Activated CD4-positive, alpha-beta T cell treated with anti-CD3 and anti-CD28 coated beads, Interleukin-2, amount 10 ng/mL, durations not matched to agents 24 days and 14 days (primary cell): ENCODE measurements around the gene RFESD. TPM values are rescaled to one million over a fixed set of nuclear protein-coding genes. Genes with fewer than 3 reads are reported as not detected.
"Not testable (repeated sequence)": the region's sequence is repeated elsewhere in the genome, so short reads cannot be mapped to it uniquely, and the experiment has no call there.

Source experiments
- DNase-seq: peaks from one replicate; pipeline ENCODE4 v3.0.0; 2022
- H3K27ac Mint-ChIP-seq: one replicate; pipeline ENCODE4 v1.8.0; 2022; ENCODE audit warnings: mild to moderate bottlenecking, mixed read lengths
- H3K27me3 Mint-ChIP-seq: one replicate; pipeline ENCODE4 v1.8.0; 2022; ENCODE audit warnings: mixed read lengths
- H3K36me3 Mint-ChIP-seq: one replicate; pipeline ENCODE4 v1.8.0; 2022; ENCODE audit warnings: low read depth, mild to moderate bottlenecking, mixed read lengths
- H3K4me1 Mint-ChIP-seq: one replicate; pipeline ENCODE4 v1.8.0; 2021; ENCODE audit warnings: mixed read lengths
- H3K4me3 Mint-ChIP-seq: one replicate; pipeline ENCODE4 v1.8.0; 2022; ENCODE audit warnings: mild to moderate bottlenecking, moderate library complexity, mixed read lengths
- H3K9me3 Mint-ChIP-seq: one replicate; pipeline ENCODE4 v1.8.0; 2021; ENCODE audit warnings: mixed read lengths
- intact Hi-C: fragments of 100-400 bp; cut with micrococcal nuclease; formaldehyde crosslinking; loops from one replicate; pipeline ENCODE4 v1.15.1; 2023
- total RNA-seq: library from RNA; stranded (reverse); gene quantifications from 2 replicates; pipeline ENCODE4 v1.2.3, GENCODE V29; 2022

Gene RFESD
- total RNA-seq, 1 donor from 2014 or later = 4.0 TPM

DNA sequence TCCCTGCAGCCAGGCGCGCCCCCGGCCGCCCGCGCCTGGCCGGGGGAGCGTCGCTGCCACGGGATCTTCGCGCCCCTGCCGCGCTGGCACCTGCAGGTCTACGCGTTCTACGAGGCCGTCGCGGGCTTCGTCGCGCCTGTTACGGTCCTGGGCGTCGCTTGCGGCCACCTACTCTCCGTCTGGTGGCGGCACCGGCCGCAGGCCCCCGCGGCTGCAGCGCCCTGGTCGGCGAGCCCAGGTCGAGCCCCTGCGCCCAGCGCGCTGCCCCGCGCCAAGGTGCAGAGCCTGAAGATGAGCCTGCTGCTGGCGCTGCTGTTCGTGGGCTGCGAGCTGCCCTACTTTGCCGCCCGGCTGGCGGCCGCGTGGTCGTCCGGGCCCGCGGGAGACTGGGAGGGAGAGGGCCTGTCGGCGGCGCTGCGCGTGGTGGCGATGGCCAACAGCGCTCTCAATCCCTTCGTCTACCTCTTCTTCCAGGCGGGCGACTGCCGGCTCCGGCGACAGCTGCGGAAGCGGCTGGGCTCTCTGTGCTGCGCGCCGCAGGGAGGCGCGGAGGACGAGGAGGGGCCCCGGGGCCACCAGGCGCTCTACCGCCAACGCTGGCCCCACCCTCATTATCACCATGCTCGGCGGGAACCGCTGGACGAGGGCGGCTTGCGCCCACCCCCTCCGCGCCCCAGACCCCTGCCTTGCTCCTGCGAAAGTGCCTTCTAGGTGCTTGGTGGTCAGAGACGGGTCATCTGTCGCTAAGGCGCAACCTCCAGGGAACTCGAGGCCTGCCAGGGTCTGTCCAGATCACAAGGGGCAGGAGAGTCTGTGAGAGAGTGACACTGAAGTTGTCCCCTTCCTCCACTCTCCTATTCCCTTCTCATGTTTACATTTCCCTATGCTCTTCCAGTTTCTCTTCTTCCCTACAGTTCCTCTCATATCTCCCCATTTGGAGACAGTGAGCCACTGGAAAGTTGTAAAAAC is 25.4 kb upstream of the RFESD start:
- peak; percentile 85 for DNase-seq
- H3K9me3 Mint-ChIP-seq = peaks cover 6% of the 10 kb centered on the region
- H3K27ac Mint-ChIP-seq = peak overlapping the region; percentile 83
- peaks cover 6% of the 10 kb centered on the region for H3K36me3 Mint-ChIP-seq
- H3K27me3 Mint-ChIP-seq = peaks cover 16% of the 10 kb centered on the region
- H3K4me3 Mint-ChIP-seq = peak overlapping the region; percentile 80
- H3K4me1 Mint-ChIP-seq = peaks cover 35% of the 10 kb centered on the region
- intact Hi-C loops = loop anchor here (1.0 kb wide), 3 partner anchors 11 to 66 kb away; partner anchors contain the start of gene ARSK

DNA sequence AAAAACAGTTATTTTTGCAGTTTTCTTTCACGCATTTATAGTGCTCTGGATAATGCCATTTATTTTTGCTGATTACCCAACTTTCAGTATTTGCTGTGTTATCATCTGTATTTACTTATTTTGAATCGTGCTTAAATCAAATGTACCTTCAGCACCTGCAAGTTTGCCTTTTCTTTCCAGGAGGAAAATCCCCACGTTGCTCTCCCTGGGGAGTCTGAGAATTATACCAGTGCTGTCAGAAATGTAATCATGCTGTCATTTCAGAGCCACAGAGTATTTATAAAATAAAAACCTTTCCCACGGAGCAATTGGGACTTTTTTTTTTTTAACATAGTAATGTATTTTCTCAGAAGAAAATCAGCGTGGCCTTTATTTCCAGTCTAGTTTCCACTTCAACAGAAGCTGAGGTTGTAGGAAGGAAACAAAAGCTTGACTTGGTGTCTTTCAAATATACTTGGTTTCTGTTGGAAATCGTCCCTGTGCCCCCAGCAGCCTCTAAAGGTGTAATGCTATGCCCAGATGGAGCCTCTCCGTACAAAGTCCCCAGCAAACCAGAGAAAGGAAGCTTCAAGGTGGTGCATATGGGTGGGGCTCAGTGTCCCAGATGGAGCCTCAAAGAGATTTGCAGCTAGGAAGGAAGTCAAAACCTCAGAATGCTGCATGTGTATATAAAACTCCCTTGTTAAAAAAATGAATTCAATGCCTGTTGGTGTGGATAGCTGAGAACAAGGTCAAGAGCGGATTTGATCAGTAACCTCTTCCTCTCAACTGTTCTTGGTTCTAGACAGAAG is 24.5 kb upstream of the RFESD start:
- intact Hi-C loops = loop anchor here (1.0 kb wide), 3 partner anchors 10 to 67 kb away; partner anchors contain the start of gene ARSK
- Mint-ChIP-seq H3K36me3 (peaks cover 6% of the 10 kb centered on the region), H3K27ac (peak overlapping the region; percentile 83), H3K4me3 (peak overlapping the region; percentile 80), H3K9me3 (peaks cover 6% of the 10 kb centered on the region), H3K27me3 (peaks cover 19% of the 10 kb centered on the region), H3K4me1 (peaks cover 35% of the 10 kb centered on the region)
- DNase-seq = peak; percentile 79

DNA sequence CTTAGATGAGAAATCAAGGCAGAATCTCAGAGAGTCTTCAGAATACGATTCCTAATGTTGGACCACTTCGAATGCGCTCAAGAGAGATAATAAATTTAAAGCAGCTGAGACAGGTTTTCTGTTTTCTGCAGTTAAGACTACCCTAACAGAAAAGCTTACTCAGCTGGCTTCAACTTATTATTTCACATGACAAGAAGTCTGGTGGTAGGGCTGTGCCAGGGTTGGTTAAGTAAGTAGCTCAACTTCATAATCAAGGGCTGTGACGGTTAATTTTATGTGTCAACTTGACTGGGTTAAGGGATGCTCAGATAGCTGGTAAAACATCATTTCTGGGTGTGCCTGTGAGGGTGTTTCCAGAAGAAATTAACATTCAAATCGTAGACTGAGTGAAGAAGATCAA is 22.9 kb upstream of the RFESD start:
- peaks cover 30% of the 10 kb centered on the region for H3K4me1 Mint-ChIP-seq
- intact Hi-C loops = no loop called here
- H3K4me3 Mint-ChIP-seq = no peak overlapping the region
- peaks cover 3% of the 10 kb centered on the region for H3K9me3 Mint-ChIP-seq
- no peak for DNase-seq
- no peak overlapping the region for H3K27ac Mint-ChIP-seq
- peaks cover 2% of the 10 kb centered on the region for H3K36me3 Mint-ChIP-seq
- H3K27me3 Mint-ChIP-seq = peaks cover 15% of the 10 kb centered on the region

DNA sequence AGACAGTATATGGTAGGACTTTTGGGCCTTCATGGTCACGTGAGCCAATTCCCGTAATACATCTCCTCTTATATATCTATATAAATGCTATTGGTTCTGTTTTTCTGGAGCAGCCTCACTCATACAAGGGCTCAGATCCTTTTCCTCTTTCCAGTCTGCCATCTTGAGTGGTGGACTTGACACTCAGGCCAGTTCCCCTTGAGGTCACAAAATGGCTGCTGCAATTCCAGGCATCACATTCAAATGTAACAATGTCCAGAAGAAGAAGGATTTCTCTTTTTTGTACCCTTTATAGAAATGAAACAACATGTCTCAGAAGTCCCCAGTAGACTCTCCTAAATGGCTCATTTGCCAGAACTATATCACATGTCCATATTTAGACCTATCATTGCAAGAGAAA is 22.2 kb upstream of the RFESD start:
- H3K4me1 Mint-ChIP-seq = peaks cover 24% of the 10 kb centered on the region
- H3K9me3 Mint-ChIP-seq = peaks cover 3% of the 10 kb centered on the region
- DNase-seq = no peak
- no peak overlapping the region for H3K27ac Mint-ChIP-seq
- intact Hi-C loops = no loop called here
- H3K36me3 Mint-ChIP-seq = peaks cover under 1% of the 10 kb centered on the region
- no peak overlapping the region for H3K4me3 Mint-ChIP-seq
- peaks cover 12% of the 10 kb centered on the region for H3K27me3 Mint-ChIP-seq

DNA sequence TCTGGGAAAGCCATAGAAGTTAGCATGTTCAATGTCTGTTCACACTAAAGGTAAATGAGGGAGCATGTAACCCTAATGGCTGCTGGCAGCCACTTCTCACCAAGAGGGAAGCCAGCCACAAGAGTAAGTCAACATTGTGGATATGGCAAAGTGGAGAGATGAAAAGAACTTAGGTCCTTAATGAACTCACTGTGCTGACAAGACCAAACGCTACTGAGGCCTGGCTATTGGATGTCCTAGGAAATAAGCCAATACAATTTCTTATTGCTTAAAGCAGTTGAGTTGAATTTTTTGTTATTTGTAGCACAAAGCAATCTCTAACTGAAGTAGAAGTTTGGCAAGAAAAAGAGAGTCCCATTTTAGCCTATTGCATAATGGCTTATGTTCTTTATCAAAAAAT is 19.9 kb upstream of the RFESD start:
- no peaks in the 10 kb centered on the region for H3K36me3 Mint-ChIP-seq
- peaks cover 17% of the 10 kb centered on the region for H3K4me1 Mint-ChIP-seq
- no peak for DNase-seq
- peaks cover 8% of the 10 kb centered on the region for H3K9me3 Mint-ChIP-seq
- intact Hi-C loops = no loop called here
- H3K27me3 Mint-ChIP-seq = peaks cover 3% of the 10 kb centered on the region
- no peak overlapping the region for H3K27ac Mint-ChIP-seq
- H3K4me3 Mint-ChIP-seq = no peak overlapping the region

DNA sequence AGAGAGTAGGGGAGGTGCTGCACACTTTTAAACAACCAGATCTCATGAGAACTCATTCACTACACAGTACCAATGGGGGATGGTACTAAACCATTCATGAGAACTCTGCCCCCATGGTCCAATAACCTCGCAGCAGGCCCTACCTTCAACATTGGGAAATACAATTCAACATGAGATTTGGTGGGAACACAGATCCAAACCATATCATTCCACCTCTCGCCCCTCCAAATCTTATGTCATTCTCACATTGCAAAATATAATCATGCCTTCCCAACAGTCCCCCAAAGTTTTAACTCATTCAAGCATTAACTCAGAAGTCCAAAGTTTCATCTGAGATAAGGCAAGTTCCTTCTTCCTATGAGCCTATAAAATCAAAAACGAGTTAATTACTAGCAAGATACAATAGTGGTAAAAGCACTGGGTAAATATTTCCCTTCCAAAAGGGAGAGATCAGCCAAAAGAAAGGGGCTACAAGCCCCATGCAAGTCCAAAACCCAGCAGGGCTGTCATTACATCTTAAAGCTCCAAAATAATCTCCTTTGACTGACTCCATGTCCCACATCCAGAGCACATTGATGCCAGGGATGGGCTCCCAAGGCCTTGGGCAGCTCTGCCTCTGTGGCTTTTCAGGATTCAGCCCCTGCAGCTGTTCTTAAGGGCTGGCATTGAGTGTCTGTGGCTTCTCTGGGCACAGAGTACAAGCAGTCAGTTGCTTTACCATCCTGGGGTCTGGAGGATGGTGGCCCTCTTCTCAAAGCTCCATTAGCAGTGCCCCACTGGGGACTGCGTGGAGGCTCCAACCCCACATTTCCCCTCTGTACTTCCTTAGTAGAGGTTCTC is 18.4 kb upstream of the RFESD start:
- Mint-ChIP-seq H3K36me3 (peaks cover 5% of the 10 kb centered on the region), H3K9me3 (peaks cover 17% of the 10 kb centered on the region), H3K27ac (no peak overlapping the region), H3K4me3 (no peak overlapping the region), H3K27me3 (peaks cover 2% of the 10 kb centered on the region), H3K4me1 (peaks cover 13% of the 10 kb centered on the region)
- no peak for DNase-seq
- intact Hi-C loops = no loop called here

DNA sequence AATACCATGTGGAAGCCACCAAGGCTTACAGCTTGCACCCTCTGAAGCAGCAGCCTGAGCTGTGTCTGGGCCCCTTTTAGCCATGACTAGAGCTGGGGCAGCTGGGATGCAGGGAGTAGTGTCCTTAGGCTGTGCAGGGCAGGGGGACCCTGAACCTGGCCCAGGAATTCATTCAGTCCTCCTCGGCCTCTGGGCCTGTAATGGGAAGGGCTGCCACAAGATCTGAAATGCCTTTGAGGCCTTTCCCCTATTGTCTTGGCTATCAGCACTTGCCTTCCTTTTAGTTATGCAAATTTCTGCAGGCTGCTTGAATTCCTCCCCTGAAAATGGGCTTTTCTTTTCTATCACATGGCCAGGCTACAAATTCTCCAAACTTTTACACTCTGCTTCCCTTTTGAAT is 17.6 kb upstream of the RFESD start:
- intact Hi-C loops = no loop called here
- H3K4me1 Mint-ChIP-seq = peaks cover 14% of the 10 kb centered on the region
- no peak overlapping the region for H3K4me3 Mint-ChIP-seq
- H3K36me3 Mint-ChIP-seq = peaks cover 5% of the 10 kb centered on the region
- no peak overlapping the region for H3K27ac Mint-ChIP-seq
- peaks cover 18% of the 10 kb centered on the region for H3K9me3 Mint-ChIP-seq
- peaks cover 2% of the 10 kb centered on the region for H3K27me3 Mint-ChIP-seq
- DNase-seq = no peak

DNA sequence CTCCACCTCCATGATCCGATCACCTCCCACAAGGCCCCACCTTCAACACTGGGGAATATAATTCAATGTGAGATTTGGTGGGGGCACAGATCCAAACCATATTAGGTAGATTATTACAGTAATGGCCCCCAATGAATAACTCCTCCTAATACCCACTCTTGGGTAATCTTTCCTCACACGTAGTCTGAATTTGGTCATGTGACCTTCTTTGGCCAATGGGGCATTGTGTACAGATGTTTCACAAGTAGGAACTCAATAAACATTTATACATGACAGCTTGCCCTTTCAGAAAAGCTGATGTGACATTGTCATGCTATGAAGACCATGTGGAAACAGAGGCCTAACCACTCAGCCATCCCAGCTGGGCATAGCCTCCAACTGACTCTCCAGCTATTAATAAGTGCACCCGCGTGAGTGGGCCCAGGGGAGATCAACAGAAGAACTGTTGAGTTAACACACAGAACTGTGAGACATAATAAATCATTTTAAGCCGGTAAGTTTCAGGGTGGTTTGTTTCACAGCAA is 16.1 kb upstream of the RFESD start:
- H3K4me1 Mint-ChIP-seq = peaks cover 14% of the 10 kb centered on the region
- H3K27me3 Mint-ChIP-seq = peaks cover 5% of the 10 kb centered on the region
- intact Hi-C loops = loop anchor here (5.0 kb wide), 1 partner anchor 332 kb away; the partner anchor contains the start of gene ELL2
- no peak for DNase-seq
- no peak overlapping the region for H3K27ac Mint-ChIP-seq
- H3K4me3 Mint-ChIP-seq = no peak overlapping the region
- peaks cover 18% of the 10 kb centered on the region for H3K9me3 Mint-ChIP-seq
- H3K36me3 Mint-ChIP-seq = peaks cover 5% of the 10 kb centered on the region

DNA sequence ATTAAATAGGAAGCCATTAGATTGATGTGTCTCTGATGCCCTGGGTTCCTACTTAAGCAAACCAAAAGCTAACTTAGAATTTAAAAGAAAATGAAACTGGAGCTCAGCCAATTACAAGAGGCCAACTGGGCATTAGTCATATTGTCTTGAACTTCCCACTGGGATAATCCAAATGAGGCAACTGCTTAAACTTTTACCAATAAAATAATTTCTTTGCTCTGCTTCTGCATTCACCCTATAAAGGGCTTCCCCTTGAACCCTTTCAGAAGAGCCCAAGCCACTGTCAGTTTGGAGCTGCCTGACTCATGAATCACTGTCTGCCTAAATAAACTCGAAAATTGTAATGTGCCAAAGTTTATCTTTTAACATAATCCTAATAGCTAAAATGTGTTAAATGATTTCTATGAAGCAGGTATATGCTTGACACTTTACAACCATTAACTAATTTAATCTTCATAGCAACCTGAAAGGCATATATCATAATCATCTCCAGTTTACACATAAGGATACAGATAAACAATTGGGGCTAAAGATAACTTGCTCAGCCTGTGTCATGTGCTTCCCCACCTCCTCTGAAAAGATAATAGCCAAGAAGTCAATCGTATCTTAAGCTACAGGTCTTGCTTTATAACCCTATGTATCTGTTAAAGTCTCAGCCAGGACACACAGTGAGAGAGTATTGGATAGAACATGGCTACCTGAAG is 15.2 kb upstream of the RFESD start:
- H3K4me1 Mint-ChIP-seq = peaks cover 14% of the 10 kb centered on the region
- DNase-seq = no peak
- peaks cover 8% of the 10 kb centered on the region for H3K27me3 Mint-ChIP-seq
- peak overlapping the region; percentile 92 for H3K27ac Mint-ChIP-seq
- H3K9me3 Mint-ChIP-seq = peaks cover 18% of the 10 kb centered on the region
- H3K36me3 Mint-ChIP-seq = peaks cover 5% of the 10 kb centered on the region
- intact Hi-C loops = loop anchor here (5.0 kb wide), 1 partner anchor 331 kb away; the partner anchor contains the start of gene ELL2
- H3K4me3 Mint-ChIP-seq = no peak overlapping the region

DNA sequence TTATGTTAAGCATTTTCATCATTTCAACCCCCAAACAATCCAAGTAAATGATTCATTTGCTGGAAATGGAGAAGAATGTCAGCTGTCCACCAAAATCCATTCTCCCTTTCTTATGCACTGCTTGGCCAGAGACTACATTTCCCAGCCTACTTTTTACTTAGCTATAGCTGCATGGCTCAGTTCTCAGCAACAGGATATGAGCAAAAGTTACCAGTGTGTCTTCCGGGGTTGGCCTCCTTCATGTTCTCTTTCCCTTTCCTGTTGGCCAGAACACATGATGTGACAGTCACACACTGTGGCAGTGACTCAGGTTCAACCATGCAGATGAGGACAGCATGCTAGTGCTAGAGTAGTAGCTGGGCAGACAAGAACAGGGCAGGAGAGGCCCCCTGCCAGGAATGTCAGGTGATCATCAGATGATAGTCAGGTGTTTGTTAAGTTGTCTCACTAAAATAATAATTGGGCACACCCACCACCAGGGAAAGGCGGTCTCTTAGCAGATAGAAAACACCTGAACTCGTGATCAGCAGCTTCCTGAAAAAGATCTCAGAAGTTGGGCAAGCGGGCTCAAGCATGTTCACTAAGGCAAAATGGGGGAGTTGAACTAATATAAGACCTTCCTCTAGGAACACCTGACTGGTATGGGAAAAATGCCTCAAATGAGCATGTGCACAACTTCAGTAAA is 14.4 kb upstream of the RFESD start:
- H3K36me3 Mint-ChIP-seq = peaks cover 5% of the 10 kb centered on the region
- peaks cover 18% of the 10 kb centered on the region for H3K9me3 Mint-ChIP-seq

DNA sequence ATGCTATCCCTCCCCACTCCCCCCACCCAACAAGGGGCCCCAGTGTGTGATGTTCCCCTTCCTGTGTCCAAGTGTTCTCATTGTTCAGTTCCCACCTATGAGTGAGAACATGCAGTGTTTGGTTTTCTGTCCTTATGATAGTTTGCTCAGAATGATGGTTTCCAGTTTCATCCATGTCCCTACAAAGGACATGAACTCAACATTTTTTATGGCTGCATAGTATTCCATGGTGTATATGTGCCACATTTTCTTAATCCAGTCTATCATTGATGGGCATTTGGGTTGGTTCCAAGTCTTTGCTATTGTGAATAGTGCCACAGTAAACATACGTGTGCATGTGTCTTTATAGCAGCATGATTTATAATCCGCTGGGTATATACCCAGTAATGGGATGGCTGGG is 13.6 kb upstream of the RFESD start:
- not testable (repeated sequence) for DNase-seq, H3K27me3 Mint-ChIP-seq, H3K27ac Mint-ChIP-seq, H3K4me3 Mint-ChIP-seq, H3K36me3 Mint-ChIP-seq
- intact Hi-C loops = loop anchor here (1.0 to 5.0 kb wide), 3 partner anchors 11 to 329 kb away; partner anchors contain the start of gene ELL2
- peaks cover 18% of the 10 kb centered on the region for H3K9me3 Mint-ChIP-seq
- H3K4me1 Mint-ChIP-seq = peaks cover 14% of the 10 kb centered on the region

More for the DNA sequence above, 14.4 kb upstream of the RFESD start:
- intact Hi-C loops = loop anchor here (1.0 to 5.0 kb wide), 3 partner anchors 11 to 330 kb away; partner anchors contain the start of gene ELL2
- Mint-ChIP-seq H3K27ac (peak overlapping the region; percentile 92), H3K27me3 (peaks cover 9% of the 10 kb centered on the region), H3K4me1 (peaks cover 14% of the 10 kb centered on the region), H3K4me3 (peak overlapping the region; percentile 28)
- peak; percentile 88 for DNase-seq

DNA sequence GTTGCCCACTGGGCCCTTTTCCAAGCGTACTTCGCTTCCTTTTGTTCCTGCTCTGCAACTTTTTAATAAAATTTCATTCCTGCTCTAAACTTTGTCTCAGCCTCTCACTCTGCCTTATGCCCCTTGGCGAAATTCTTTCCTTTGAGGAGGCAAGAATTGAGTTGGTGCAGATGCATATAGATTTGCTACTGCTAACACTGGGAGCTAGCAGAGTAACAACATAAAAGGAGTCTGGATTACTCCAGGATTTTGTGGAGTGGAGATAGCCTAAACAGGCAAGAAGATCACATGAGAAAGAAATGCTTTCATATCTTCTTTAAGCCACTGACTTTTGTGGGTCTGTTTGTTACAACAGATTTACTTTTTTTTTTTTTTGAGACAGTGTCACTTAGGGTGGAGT is 12.9 kb upstream of the RFESD start:
- Mint-ChIP-seq H3K36me3 (peaks cover 5% of the 10 kb centered on the region), H3K9me3 (peaks cover 18% of the 10 kb centered on the region), H3K27me3 (peaks cover 16% of the 10 kb centered on the region), H3K4me3 (no peak overlapping the region), H3K4me1 (peaks cover 18% of the 10 kb centered on the region), H3K27ac (peak overlapping the region; percentile 22)
- DNase-seq = no peak
- intact Hi-C loops = loop anchor here (5.0 kb wide), 1 partner anchor 329 kb away; the partner anchor contains the start of gene ELL2
